Neural progenitor cell (in vitro differentiated cells): Measurements from ENCODE around the gene PSMB2. TPM values are rescaled to one million over a fixed set of nuclear protein-coding genes. Genes with fewer than 3 reads are reported as not detected.
"Not testable (repeated sequence)": the region's sequence is repeated elsewhere in the genome, so short reads cannot be mapped to it uniquely, and the experiment has no call there.

ENCODE experiments used
- DNase-seq: peaks from one replicate; pipeline ENCODE4 v3.0.0-alpha.2; 2016; ENCODE audit warnings: low spot score
- H2AFZ ChIP-seq: fragments of 200-600 bp; sonication (generic); replicated peaks from 2 replicates; pipeline ENCODE4 v1.6.1; 2016; ENCODE audit warnings: antibody characterized with exemption
- H3F3A ChIP-seq: fragments of 200-600 bp; sonication (generic); 2 replicates; pipeline ENCODE4 v1.6.1; 2016; ENCODE audit warnings: antibody characterized with exemption, low read depth
- H3K27ac ChIP-seq: fragments of 200-600 bp; sonication (generic); 2 replicates; pipeline ENCODE4 v1.5.1; 2016; ENCODE audit warnings: mild to moderate bottlenecking
- H3K27me3 ChIP-seq: fragments of 200-600 bp; sonication (generic); 2 replicates; pipeline ENCODE4 v1.6.1; 2016; ENCODE audit warnings: mild to moderate bottlenecking, moderate library complexity
- H3K36me3 ChIP-seq: fragments of 200-600 bp; sonication (generic); 2 replicates; pipeline ENCODE4 v1.5.1; 2016
- H3K4me1 ChIP-seq: fragments of 200-600 bp; sonication (generic); 2 replicates; pipeline ENCODE4 v1.6.1; 2016; ENCODE audit warnings: mixed run types
- H3K4me2 ChIP-seq: fragments of 200-600 bp; sonication (generic); 2 replicates; pipeline ENCODE4 v1.6.1; 2016
- H3K4me3 ChIP-seq: fragments of 200-600 bp; sonication (generic); 2 replicates; pipeline ENCODE4 v1.5.1; 2016
- H3K79me2 ChIP-seq: fragments of 200-600 bp; sonication (generic); 2 replicates; pipeline ENCODE4 v1.6.1; 2016; ENCODE audit warnings: low read depth
- H3K9ac ChIP-seq: fragments of 200-600 bp; sonication (generic); 2 replicates; pipeline ENCODE4 v1.6.1; 2016
- H3K9me3 ChIP-seq: fragments of 200-600 bp; sonication (generic); 2 replicates; pipeline ENCODE4 v1.5.1; 2016; ENCODE audit warnings: low read depth
- H4K20me1 ChIP-seq: fragments of 200-600 bp; sonication (generic); 2 replicates; pipeline ENCODE4 v1.6.1; 2016; ENCODE audit warnings: low read depth
- H3K27ac Mint-ChIP-seq: 3 replicates; pipeline ENCODE4 v1.8.0; 2021; ENCODE audit warnings: mixed read lengths
- H3K27me3 Mint-ChIP-seq: 2 replicates; pipeline ENCODE4 v1.8.0; 2022; ENCODE audit warnings: low read depth, mild to moderate bottlenecking, inconsistent platforms, moderate library complexity, mixed read lengths; ENCODE audit not compliant: insufficient read depth
- H3K36me3 Mint-ChIP-seq: 3 replicates; pipeline ENCODE4 v1.8.0; 2021; ENCODE audit warnings: mixed read lengths
- H3K4me1 Mint-ChIP-seq: 3 replicates; pipeline ENCODE4 v1.8.0; 2021; ENCODE audit warnings: mixed read lengths
- H3K4me3 Mint-ChIP-seq: 3 replicates; pipeline ENCODE4 v1.8.0; 2021; ENCODE audit warnings: mild to moderate bottlenecking, moderate library complexity, mixed read lengths
- H3K9me3 Mint-ChIP-seq: 3 replicates; pipeline ENCODE4 v1.8.0; 2020; ENCODE audit warnings: mixed read lengths
- EZH2 ChIP-seq: fragments of 200-600 bp; sonication (generic); IDR thresholded peaks from 2 replicates; pipeline ENCODE4 v1.6.1; 2017; ENCODE audit warnings: antibody characterized with exemption, mild to moderate bottlenecking, moderate library complexity
- EZH2phosphoT487 ChIP-seq: fragments of 200-600 bp; sonication (generic); IDR thresholded peaks from 2 replicates; pipeline ENCODE4 v1.6.1; 2017; ENCODE audit warnings: antibody characterized with exemption
- total RNA-seq: library from RNA; depleted of rRNA; stranded (reverse); fragments of >200 nt; gene quantifications from 2 replicates; pipeline ENCODE4 v1.2.3, GENCODE V29; 2015; ENCODE audit warnings: low replicate concordance
- TF ChIP-seq, protein P1 (sequence below): fragments of 200-600 bp; sonication (generic); IDR thresholded peaks from 2 replicates; pipeline ENCODE4 v1.5.1; 2017; ENCODE audit warnings: antibody characterized with exemption, mild to moderate bottlenecking

PSMB2 gene
- total RNA-seq, result 29.7 and 33.2 TPM in 2 replicates

DNA sequence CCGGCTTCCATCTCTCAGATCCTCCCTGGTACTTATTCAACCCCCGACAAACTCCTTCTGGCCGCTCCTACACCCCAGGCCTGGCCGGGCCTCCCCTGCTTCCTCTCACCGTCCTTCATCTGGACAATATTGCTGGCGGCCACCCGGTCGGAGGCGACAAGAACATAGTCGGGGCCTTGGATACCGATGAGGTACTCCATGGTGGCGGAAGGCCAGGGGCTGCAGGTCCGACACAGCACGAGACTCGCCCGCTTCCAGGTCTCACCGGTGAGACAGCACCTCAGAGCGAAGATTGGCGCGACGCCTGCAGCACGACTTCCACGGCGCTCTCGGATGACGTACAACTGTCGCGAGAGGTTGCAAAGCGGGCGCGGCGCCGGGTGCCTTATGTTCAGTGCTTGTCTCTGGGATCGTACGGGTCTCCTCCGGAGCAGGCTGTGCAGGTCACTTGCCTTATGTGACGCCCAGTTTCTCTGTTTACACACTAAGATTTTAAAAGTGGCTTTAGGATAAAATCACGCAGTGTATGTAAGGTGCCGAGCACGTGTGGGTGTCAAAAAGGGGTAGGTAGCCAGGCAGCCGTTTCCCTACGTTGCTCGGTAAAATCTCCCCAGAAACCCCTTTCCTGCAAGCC, at the start of gene PSMB2:
TSS of gene PSMB2 (minus strand) at position 294 of the 634 bp plus-strand sequence. CDS start at position 200, 94 bp downstream.
- H3K4me1 ChIP-seq, result peaks cover 6% of the 10 kb centered on the region
- TF ChIP-seq, protein P1, sequence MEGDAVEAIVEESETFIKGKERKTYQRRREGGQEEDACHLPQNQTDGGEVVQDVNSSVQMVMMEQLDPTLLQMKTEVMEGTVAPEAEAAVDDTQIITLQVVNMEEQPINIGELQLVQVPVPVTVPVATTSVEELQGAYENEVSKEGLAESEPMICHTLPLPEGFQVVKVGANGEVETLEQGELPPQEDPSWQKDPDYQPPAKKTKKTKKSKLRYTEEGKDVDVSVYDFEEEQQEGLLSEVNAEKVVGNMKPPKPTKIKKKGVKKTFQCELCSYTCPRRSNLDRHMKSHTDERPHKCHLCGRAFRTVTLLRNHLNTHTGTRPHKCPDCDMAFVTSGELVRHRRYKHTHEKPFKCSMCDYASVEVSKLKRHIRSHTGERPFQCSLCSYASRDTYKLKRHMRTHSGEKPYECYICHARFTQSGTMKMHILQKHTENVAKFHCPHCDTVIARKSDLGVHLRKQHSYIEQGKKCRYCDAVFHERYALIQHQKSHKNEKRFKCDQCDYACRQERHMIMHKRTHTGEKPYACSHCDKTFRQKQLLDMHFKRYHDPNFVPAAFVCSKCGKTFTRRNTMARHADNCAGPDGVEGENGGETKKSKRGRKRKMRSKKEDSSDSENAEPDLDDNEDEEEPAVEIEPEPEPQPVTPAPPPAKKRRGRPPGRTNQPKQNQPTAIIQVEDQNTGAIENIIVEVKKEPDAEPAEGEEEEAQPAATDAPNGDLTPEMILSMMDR, result no peak
- no peak for TF ChIP-seq EZH2
- no peak for TF ChIP-seq EZH2phosphoT487
- H3K9ac ChIP-seq, result peak within 1 kb of the TSS; percentile 96
- no peaks in the 10 kb centered on the region for H3K36me3 ChIP-seq
- peaks cover 26% of the 10 kb centered on the region for H4K20me1 ChIP-seq
- peaks cover 50% of the 10 kb centered on the region for H3K79me2 ChIP-seq
- Mint-ChIP-seq H3K9me3 (no peaks in the 10 kb centered on the region), H3K27ac (peak within 1 kb of the TSS; percentile 97), H3K36me3 (peaks cover 5% of the 10 kb centered on the region), H3K4me3 (peak within 1 kb of the TSS; percentile 100), H3K27me3 (peaks cover 25% of the 10 kb centered on the region), H3K4me1 (peaks cover 22% of the 10 kb centered on the region)
- H3K9me3 ChIP-seq, result no peaks in the 10 kb centered on the region
- H2AFZ ChIP-seq, result peak within 1 kb of the TSS; percentile 90
- H3K27ac ChIP-seq, result peak within 1 kb of the TSS; percentile 86
- H3F3A ChIP-seq, result peaks cover 12% of the 10 kb centered on the region
- H3K27me3 ChIP-seq, result peaks cover 27% of the 10 kb centered on the region
- H3K4me2 ChIP-seq, result peak within 1 kb of the TSS; percentile 91
- H3K4me3 ChIP-seq, result peak within 1 kb of the TSS; percentile 84
- peak; percentile 98 for DNase-seq

DNA sequence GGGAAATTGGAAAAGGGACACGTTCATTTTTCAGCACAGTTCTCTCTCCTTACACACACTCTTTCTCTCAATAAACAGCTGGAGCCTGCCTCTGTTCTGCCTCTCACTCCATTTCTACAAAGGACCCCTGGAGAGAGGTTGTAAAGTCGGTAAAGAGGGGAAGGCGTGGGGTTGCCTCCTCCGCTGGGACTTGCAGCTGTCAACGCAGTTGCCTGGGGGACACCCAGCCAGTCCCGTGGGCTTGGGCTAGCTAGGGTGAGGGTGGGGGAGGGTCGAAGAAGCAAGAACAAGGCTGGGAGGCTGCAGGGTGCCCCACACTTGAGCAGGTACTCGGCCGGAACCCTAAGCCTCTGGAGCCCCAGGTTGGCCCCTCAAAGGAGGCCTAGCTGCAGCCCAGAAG, 49.8 kb upstream of the PSMB2 start:
- H4K20me1 ChIP-seq, result no peaks in the 10 kb centered on the region

DNA sequence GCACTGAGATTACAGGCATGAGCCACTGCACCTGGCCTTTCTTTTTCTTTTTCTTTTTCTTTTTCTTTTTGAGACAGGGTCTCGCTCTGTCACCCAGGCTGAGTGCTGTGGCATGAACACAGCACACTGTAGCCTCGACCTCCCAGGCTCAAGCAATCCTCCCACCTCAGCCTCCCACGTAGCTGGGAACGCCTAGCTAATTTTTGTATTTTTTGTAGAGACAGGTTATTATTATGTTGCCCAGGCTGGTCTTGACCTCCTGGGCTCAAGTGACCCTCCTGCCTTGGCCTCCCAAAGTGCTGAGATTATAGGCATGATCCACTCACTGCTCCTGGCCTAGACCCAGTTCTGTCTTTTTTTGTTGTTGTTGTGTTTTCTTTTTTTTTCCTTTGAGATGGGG, 48.8 kb upstream of the PSMB2 start:
- H2AFZ ChIP-seq, H3K4me3 ChIP-seq, H3K79me2 ChIP-seq, H3K4me2 ChIP-seq, H3K9me3 Mint-ChIP-seq, H3K36me3 Mint-ChIP-seq, H3K27me3 ChIP-seq, H3K9me3 ChIP-seq, H3K9ac ChIP-seq, H4K20me1 ChIP-seq, H3F3A ChIP-seq, H3K27ac Mint-ChIP-seq, H3K36me3 ChIP-seq, DNase-seq, H3K27ac ChIP-seq, H3K4me3 Mint-ChIP-seq: not testable (repeated sequence)
- Mint-ChIP-seq H3K27me3 (peaks cover 12% of the 10 kb centered on the region), H3K4me1 (peaks cover 22% of the 10 kb centered on the region)
- peaks cover 20% of the 10 kb centered on the region for H3K4me1 ChIP-seq

More for the DNA sequence above, 49.8 kb upstream of the PSMB2 start:
- H3K36me3 ChIP-seq, result no peaks in the 10 kb centered on the region
- no peaks in the 10 kb centered on the region for H3K79me2 ChIP-seq
- H3K27me3 Mint-ChIP-seq, result peaks cover 13% of the 10 kb centered on the region
- H3K27me3 ChIP-seq, result no peaks in the 10 kb centered on the region
- DNase-seq, result peak; percentile 68
- H3K4me1 Mint-ChIP-seq, result peaks cover 22% of the 10 kb centered on the region
- H3K4me1 ChIP-seq, result peaks cover 20% of the 10 kb centered on the region
- H3K4me3 ChIP-seq, result peak overlapping the region; percentile 10
- H3K9me3 Mint-ChIP-seq, result no peaks in the 10 kb centered on the region
- H3F3A ChIP-seq, result peaks cover 9% of the 10 kb centered on the region
- no peak overlapping the region for H3K9ac ChIP-seq
- no peaks in the 10 kb centered on the region for H3K9me3 ChIP-seq
- H3K27ac ChIP-seq, result no peak overlapping the region
- H2AFZ ChIP-seq, result no peak overlapping the region
- H3K4me3 Mint-ChIP-seq, result peak overlapping the region; percentile 58
- no peak overlapping the region for H3K27ac Mint-ChIP-seq
- H3K36me3 Mint-ChIP-seq, result no peaks in the 10 kb centered on the region
- peak overlapping the region; percentile 68 for H3K4me2 ChIP-seq
- TF ChIP-seq EZH2phosphoT487 (no peak), EZH2 (no peak)
- TF ChIP-seq, protein P1, result no peak

DNA sequence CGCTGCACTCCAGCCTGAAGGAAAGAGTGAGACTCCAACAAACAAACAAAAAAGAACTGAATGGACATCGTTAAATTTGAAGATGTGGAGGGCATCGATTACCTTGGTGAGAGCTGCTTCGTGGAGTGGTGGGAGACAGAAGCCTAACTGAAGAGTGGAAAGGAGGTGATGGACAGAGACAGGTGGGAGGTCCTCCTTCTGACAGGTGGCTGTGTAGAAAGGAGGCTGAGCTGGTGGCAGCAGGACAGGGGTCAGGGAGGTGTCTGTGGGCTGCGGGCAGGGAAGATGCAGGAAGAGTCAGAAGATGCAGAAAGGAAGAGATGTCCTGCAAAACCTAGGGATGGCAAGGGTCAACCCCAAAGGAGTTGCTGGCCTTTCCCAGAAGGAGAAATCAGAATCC, 46.8 kb upstream of the PSMB2 start:
- H3F3A ChIP-seq, result peaks cover 9% of the 10 kb centered on the region
- H3K4me2 ChIP-seq, result no peak overlapping the region
- no peaks in the 10 kb centered on the region for H3K36me3 ChIP-seq
- H4K20me1 ChIP-seq, result no peaks in the 10 kb centered on the region
- no peaks in the 10 kb centered on the region for H3K79me2 ChIP-seq
- peaks cover 5% of the 10 kb centered on the region for H3K27me3 ChIP-seq
- no peak for TF ChIP-seq EZH2
- TF ChIP-seq, protein P1, result no peak
- TF ChIP-seq EZH2phosphoT487, result no peak
- DNase-seq, result no peak
- Mint-ChIP-seq H3K4me3 (no peak overlapping the region), H3K27ac (peak overlapping the region; percentile 2), H3K27me3 (peaks cover 11% of the 10 kb centered on the region), H3K36me3 (no peaks in the 10 kb centered on the region), H3K9me3 (no peaks in the 10 kb centered on the region), H3K4me1 (peaks cover 22% of the 10 kb centered on the region)
- H3K9me3 ChIP-seq, result no peaks in the 10 kb centered on the region
- H3K27ac ChIP-seq, result no peak overlapping the region
- H3K4me1 ChIP-seq, result peaks cover 20% of the 10 kb centered on the region
- no peak overlapping the region for H2AFZ ChIP-seq
- H3K9ac ChIP-seq, result no peak overlapping the region
- no peak overlapping the region for H3K4me3 ChIP-seq
